Measurements from ENCODE around the gene TNFSF9.
"Not testable (repeated sequence)": the region's sequence is repeated elsewhere in the genome, so short reads cannot be mapped to it uniquely, and the experiment has no call there.

The TNFSF9 gene

DNA sequence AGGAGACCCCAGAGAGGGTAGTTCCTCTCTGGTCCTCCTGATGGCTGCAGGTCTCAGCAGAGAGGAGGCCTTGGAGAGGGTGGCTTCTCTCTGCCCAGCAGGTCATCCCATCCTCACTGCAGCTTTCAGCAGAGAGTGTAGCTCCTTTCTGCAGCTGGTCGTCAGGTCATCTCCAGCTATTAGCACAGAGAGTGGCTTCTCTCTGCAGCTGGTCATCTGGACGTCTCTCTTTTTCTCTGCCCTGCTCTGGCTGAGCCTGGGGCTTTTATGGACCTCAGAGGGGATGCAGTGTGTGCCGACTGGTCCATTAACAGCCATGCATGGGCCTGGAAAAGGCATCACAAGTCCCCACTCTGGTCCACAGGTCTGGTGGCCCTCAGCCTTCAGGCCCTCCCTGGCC lies 20.3 kb downstream of the TNFSF9 start:
- no peak for DNase-seq (ENCODE audit: low read depth)
- H3K4me3 ChIP-seq (ENCODE audit: low read length), result no peak overlapping the region
- TF ChIP-seq, protein P1, sequence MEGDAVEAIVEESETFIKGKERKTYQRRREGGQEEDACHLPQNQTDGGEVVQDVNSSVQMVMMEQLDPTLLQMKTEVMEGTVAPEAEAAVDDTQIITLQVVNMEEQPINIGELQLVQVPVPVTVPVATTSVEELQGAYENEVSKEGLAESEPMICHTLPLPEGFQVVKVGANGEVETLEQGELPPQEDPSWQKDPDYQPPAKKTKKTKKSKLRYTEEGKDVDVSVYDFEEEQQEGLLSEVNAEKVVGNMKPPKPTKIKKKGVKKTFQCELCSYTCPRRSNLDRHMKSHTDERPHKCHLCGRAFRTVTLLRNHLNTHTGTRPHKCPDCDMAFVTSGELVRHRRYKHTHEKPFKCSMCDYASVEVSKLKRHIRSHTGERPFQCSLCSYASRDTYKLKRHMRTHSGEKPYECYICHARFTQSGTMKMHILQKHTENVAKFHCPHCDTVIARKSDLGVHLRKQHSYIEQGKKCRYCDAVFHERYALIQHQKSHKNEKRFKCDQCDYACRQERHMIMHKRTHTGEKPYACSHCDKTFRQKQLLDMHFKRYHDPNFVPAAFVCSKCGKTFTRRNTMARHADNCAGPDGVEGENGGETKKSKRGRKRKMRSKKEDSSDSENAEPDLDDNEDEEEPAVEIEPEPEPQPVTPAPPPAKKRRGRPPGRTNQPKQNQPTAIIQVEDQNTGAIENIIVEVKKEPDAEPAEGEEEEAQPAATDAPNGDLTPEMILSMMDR (conservative IDR thresholded peaks at IDR 0.05; ENCODE audit: low read length), result no peak

DNA sequence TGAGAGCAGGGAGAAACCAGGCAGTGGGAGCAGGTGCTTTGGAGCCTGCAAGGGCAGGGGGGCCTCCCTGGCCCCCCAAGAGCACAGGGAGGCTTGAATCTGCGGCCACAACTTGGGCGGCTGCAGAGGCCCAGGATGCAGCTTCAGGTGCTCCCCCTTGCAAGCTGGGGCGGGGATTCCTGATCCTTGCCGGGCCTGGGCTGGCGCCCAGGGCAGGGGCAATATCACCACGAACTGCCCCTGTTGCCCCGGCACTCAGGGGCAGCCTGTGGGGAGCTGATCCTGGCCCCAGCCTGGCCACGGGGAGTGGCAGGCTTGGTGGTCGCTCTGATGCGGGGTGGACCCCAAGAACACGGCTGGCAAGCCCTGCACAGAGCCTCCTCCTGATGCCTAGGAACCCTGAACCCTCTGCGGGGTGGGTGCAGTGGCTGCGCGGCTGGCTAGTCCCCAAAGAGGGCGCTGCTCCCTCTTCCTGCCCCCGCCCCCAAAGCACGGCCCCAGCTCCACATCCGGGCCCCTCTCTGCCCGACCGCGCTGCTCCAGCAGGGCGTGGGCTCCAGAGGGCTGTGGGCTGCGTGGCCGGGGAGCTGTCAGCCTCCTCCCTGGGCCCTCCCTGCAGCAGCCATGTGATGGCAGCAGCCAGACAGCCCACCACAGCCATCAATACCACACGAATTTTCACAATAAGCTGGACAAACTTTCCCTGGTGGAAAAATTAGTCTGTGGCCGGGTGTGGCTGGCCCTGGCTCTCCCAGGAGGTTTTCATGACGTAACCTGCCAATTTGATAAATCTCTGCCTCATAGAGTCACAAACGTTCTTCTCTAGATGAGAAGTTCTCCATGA lies 21.0 kb downstream of the TNFSF9 start:
- TF ChIP-seq, protein P1 (conservative IDR thresholded peaks at IDR 0.05; ENCODE audit: low read length), result no peak
- H3K4me3 ChIP-seq (ENCODE audit: low read length), result no peak overlapping the region
- no peak for DNase-seq (ENCODE audit: low read depth)

DNA sequence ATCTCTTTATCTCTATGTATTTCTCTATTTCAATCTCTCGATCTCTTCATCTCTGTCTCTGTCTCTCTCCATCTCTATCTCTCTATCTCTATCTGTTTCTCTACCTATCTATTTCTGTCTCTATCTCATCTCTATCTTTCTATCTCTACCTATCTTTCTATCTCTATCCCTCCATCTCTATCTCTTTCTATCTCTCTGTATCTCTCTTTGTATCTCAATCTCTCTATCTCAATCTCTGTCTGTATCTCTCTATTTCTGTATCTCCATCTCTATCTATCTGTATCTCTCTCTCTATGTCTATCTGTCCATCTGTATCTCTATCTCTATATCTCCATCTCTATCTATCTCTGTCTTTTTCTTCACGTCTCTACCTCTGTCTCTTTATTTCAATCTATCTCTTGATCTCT lies 25.2 kb downstream of the TNFSF9 start:
- DNase-seq (ENCODE audit: low read depth), result no peak
- TF ChIP-seq, protein P1 (conservative IDR thresholded peaks at IDR 0.05; ENCODE audit: low read length), result no peak
- H3K4me3 ChIP-seq (ENCODE audit: low read length), result no peak overlapping the region

DNA sequence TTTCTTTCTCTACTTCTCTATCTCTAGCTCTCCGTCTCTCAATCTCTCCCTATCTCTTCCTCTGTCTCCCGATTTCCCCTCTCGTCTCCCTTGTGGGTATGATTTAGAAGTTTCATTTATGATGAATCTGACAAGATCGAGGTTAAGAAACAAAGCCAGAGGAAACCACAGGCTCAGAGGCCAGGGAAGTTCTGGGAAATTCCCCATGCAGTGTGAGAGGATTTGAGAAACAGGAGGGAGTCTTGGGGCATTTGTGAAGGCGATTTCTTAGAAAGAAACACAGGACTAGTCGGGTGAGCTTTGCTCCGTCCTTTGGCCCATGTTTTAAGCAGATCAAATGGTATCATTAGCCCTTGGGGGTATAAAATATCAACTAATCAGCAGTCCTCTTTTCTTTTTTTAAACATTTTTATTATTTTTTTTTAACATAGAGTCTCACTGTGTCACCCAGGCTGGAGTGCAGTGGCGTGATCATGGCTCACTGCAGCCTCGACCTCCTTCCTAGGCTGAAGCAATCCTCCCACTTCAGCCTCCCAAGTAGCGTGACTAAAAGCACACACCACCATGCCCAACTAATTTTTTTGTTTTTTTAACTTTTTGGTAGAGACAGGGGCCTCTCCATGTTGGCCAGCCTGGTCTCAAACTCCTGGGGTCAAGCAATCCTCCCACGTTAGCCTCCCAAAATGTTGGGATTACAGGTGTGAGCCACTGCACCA lies 25.8 kb downstream of the TNFSF9 start:
- no peak overlapping the region for H3K4me3 ChIP-seq (ENCODE audit: low read length)
- DNase-seq (ENCODE audit: low read depth), result no peak
- TF ChIP-seq, protein P1 (conservative IDR thresholded peaks at IDR 0.05; ENCODE audit: low read length), result no peak

DNA sequence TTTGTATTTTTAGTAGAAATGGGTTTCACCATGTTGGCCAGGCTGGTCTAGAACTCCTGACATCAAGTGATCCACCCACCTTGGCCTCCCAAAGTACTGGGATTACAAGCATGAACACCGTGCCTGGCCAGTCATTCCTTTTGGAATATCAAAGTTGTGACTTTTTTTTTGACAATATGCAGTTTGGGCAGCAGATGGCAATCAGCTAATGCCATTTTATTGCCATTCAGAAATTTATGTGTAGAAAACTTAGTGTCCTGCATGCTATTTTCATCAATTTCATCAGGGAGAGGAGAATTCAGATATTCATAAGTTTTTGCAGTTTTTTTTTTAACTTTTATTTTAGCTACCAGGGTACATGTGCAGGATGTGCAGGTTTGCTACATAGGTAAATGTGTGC lies 31.6 kb downstream of the TNFSF9 start:
- DNase-seq (ENCODE audit: low read depth); H3K4me3 ChIP-seq (ENCODE audit: low read length): not testable (repeated sequence)

DNA sequence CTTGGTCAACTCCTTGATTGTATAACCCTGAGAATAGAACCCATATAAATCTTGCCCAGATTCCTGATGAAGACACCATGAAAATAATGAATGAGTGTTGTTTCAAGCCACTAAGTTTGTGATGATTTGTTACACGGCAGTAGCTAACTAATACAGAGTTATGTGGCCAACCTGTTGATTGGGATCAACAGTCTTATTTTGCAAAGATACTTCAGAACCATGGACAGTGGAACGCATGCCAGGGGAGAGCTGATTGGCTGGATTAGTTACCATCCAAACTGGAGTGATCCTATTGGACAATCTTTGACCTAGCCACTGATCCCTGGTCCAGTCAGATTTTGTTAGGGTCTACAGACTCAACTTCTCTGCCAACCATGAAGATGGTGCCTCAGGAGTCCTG lies 33.6 kb downstream of the TNFSF9 start:
- TF ChIP-seq, protein P1 (conservative IDR thresholded peaks at IDR 0.05; ENCODE audit: low read length), result no peak
- no peak overlapping the region for H3K4me3 ChIP-seq (ENCODE audit: low read length)
- DNase-seq (ENCODE audit: low read depth), result no peak

DNA sequence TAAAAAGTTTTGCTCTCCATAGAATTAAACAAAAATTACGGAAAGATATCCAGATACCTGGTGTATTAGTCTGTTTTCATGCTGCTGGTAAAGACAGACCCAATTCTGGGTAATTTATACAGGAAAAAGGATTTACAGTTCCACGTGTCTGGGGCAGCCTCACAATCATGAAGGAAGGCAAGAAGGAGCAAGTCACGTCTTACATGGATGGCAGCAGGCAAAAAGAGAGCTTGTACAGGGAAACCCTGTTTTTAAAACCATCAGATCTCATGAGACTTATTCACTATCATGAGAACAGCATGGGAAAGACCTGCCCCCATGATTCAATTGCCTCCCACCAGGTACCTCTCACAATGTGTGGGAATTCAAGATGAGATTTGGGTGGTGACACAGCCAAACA lies 35.9 kb downstream of the TNFSF9 start:
- H3K4me3 ChIP-seq (ENCODE audit: low read length); DNase-seq (ENCODE audit: low read depth): not testable (repeated sequence)

DNA sequence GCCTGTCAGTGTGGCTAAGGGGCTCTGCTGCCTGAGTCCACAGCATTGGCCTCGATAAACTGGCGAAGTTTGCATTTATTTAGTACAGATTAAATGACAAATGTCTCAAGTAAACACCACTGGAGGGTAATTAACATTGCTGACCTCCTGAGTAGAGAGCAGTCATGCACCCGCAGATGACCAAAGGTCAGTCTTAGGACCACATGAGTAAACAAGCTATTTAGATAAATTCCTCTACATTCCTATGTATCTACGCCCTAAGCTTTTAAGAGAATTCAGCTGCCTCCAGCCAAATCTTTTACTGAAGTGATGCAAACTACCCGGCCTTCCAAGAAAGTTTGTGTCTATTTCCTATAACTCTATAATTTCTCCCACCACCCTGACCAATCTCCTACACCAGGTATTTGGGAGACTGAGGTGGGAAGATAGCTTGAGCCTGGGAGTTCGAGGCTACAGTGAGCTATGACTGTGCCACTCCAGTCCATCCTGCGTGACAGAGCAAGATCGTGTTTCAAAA lies 37.2 kb downstream of the TNFSF9 start:
- no peak overlapping the region for H3K4me3 ChIP-seq (ENCODE audit: low read length)
- TF ChIP-seq, protein P1 (conservative IDR thresholded peaks at IDR 0.05; ENCODE audit: low read length), result no peak
- peak; percentile 8 for DNase-seq (ENCODE audit: low read depth)
